GM15510 (cell line): ENCODE measurements around the gene WAPL.

Source experiments
- POLR2A ChIP-seq: IDR thresholded peaks from 3 replicates; pipeline ENCODE4 v1.6.1; 2011; ENCODE audit warnings: borderline replicate concordance; ENCODE audit not compliant: insufficient read length; ENCODE audit errors: extremely low read depth

The WAPL gene

DNA sequence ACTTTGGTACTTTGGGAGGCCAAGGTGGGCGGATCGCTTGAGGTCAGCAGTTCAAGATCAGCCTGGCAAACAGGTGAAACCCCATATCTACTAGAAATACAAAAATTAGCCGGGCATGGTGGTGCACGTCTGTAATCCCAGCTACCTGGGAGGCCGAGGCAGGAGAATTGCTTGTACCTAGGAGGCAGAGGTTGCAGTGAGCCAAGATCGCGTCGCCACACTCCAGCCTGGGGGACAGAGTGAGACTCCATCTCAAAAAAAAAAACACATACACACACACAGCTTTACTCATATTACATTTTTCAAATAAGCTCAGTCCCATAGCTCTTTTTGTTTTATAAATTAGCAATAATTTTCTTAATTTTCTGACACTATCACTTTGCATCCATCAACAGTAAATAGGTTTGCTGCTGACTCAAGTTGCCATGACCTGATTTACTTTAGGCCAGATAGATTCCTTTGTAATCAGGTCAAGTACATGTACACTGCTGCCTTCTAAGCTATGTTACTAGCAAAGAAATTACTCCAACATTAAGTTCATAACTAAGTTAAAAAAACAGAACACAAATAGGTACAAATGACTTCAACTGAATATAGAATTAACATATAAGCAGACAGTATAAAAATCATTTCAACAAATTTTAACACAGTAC lies 31.5 kb downstream of the WAPL start:
- TF ChIP-seq POLR2A, result no peak

GRCh38 chr10:86489071-86489810 lies 32.4 kb downstream of the WAPL start:
- TF ChIP-seq POLR2A, result no peak

GRCh38 chr10:86486856-86487255 lies 34.7 kb downstream of the WAPL start:
- TF ChIP-seq POLR2A, result no peak

DNA sequence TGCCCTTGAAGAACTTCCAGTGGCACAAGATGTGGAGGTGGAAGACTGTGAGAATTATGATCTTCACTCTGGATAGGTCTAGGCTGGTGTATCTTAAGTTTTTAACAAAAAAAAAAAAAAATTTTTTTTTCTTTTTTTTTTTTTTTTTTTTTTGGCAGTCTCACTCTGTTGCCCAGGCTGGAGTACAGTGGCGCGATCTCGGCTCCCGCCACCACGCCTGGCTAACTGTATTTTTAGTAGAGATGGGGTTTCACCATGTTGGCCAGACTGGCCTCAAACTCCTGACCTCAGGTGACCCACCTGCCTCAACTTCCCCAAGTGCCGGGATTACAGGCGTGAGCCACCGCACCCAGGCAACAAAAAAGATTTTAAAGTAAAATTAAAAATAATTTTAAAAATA lies 37.9 kb downstream of the WAPL start:
- no peak for TF ChIP-seq POLR2A

GRCh38 chr10:86481761-86482160 lies 39.8 kb downstream of the WAPL start:
- no peak for TF ChIP-seq POLR2A

DNA sequence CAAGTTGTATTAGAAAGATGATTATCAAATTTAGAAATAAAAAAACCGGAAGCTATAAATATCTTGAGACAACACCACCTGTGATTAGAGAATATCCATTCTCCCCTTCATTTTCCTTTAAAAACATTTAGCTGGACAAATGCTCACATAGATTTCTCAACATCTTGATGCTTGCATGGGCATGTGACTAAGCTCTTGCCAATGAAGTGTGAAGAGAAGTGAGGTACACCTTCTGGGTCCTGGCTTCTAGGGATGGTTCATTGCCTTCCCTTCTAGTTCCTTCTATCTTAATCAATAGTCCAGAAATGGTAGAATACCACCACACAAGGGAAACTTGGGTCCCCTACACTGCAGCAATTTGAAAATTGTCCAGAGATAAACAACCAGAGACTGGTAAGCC lies 41.0 kb downstream of the WAPL start:
- TF ChIP-seq POLR2A, result no peak

GRCh38 chr10:86472061-86472460 lies 49.5 kb downstream of the WAPL start:
- no peak for TF ChIP-seq POLR2A

- TF ChIP-seq POLR2A, result no peak
Measured at GRCh38 chr10:86461963-86462804, 59.4 kb downstream of the WAPL start.

DNA sequence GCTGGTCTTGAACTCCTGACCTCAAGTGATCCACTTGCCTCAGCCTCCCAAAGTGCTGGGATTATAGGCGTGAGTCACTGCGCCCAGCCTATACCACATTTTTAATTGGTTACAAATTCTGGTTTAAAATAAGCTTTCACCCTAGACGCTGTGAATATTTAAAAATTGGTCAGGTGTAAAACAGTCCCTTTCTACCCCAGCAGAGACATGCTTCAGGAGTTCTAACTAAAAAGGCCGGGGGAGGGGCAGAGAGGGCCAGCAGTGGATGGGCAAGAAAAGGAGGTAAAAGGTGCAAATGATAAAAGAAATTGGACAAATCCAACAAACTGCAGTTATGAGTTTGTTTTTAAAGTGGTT lies 70.0 kb downstream of the WAPL start:
- TF ChIP-seq POLR2A, result no peak

DNA sequence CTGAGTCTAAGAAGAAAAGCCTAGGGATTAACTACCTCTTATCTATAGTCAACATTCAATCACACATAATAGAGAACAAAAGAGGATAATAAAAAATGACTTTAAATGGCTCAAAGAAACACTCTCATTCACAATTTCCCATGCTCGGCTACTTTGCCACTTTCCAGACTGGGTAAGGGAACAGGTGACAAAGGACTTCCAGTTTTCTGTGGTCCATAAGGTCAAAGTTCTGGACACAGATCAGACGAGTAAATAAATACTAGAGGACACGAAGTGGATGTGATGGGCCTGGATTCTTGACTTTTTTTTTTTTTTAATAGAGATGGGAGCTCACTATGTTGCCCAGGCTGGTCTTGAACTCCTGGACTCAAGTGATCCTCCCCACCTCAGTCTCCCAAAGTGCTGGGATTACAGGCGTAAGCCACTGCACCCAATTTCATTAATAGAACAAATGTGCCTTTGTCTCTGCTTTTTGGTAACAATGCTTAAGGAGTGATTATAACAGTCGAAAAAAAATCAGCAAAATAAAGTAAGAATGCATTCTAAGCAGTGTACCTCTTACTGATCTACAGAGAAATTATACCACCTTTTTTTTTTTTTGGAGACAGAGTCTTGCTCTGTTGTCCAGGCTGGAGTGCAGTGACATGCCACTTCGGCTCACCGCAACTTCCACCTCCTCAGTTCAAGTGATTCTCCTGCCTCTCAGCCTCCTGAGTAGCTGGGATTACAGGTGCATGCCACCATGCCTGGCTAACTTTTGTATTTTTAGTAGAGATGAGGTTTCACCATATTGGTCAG lies 70.6 kb downstream of the WAPL start:
- TF ChIP-seq POLR2A, result no peak

DNA sequence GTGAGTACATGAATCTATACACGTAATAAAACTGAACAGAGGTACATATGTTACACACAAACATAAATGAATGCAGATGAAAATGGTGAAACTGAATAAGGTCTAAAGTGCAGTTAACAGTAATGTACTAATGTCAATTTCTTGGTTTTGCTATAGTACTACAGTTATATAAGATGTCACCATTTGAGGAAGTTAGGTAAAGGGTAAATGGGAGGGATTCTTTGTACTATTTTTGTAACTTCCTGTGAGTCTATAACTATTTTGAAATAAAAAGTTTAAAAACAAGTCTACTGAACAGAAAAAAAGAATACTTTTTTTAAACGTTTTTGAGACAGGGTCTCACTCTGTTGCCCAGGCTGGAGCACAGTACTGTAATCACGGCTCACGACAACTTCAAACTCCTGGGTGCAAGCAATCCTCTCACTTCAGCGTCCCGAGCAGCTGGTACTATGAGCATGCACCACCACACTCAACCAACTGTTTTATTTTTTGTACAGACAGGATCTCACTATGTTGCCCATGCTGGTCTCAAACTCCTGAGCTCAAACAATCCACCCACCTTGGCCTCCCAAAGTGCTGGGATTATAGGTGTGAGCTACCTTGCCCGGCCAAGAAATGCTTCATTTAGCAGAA lies 71.5 kb downstream of the WAPL start:
- no peak for TF ChIP-seq POLR2A

DNA sequence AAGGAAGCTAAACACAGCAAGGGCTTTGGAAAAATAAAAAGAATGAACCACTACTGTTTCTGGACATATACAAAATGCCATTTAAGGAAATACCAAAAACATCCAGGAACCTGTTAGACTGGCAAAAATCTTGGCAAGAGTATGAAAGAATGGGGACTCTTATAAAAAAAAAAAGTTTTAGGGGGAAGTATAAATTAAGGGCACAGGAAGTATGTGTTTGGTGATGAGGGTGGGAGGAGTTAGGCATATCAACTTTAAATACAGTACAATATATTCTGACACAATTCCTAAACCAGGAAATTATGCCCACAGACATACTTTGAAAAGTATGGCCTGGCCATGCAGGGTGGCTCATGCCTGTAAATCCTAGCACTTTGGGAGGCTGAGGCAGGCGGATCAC lies 74.2 kb downstream of the WAPL start:
- TF ChIP-seq POLR2A, result no peak

GRCh38 chr10:86446987-86447386 lies 74.6 kb downstream of the WAPL start:
- no peak for TF ChIP-seq POLR2A

DNA sequence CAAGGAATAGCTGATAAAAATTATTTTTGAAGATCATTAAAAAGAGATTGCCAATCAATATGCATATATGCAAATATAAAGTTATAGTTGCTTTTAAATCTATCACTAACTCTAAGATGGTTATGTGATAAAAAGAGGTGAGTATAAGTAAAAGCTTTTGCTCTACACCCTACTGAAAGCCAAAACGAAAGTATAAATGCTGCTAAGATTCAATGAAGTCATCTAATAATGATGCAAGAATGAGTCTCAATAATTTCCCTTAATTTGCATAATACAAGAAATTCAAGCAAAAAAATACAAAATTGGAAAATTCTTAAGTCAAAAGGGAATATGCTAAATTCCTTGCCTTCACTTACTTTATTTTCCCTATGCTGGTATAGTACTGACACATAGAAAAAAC lies 75.2 kb downstream of the WAPL start:
- no peak for TF ChIP-seq POLR2A

DNA sequence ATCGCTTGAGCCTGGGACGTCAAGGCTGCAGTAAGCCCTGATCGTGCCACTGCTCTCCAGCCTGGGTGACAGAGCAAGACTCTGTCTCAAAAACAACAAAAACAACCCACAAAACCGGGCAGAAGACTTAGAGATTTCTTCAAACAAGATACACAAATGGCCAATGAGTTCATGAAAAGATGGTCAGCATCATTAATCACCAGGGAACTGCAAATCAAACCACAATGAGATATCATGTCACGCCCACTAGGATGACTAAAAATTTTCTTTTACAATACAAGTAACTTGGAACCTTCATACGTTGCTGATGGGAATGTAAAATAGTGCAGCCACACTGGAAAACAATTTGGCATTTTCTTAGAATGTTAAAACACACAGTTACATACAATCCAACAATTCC lies 77.7 kb downstream of the WAPL start:
- no peak for TF ChIP-seq POLR2A

DNA sequence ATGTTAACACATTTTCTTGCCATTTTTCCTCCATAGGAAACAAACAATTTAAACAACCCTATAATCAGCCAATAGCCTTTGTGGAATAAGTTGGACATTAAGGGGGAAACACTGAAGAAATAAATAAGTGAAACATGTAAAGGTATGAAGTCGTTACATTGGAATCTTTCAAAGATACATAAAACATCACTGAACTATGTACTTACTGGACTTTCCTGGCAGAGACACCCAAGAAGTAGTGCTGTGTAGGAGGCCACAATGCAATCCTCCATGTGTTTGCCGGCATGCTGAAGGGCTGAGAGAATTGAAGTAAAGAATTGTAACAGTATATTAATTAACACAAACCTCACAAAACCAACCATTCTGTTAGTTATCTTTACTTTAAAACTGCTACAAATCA lies 78.5 kb downstream of the WAPL start:
- TF ChIP-seq POLR2A, result no peak
